Endometrium (tissue), 2 donors: ENCODE data around the gene KMT2D.

Experiments
- FAIRE-seq: peaks from 2 replicates; lab custom pipeline; 2012; peaks lifted over from hg19 to GRCh38; lab: Jason Lieb, UNC
- donor health status: control.
- donor health status: control.

Gene KMT2D

DNA sequence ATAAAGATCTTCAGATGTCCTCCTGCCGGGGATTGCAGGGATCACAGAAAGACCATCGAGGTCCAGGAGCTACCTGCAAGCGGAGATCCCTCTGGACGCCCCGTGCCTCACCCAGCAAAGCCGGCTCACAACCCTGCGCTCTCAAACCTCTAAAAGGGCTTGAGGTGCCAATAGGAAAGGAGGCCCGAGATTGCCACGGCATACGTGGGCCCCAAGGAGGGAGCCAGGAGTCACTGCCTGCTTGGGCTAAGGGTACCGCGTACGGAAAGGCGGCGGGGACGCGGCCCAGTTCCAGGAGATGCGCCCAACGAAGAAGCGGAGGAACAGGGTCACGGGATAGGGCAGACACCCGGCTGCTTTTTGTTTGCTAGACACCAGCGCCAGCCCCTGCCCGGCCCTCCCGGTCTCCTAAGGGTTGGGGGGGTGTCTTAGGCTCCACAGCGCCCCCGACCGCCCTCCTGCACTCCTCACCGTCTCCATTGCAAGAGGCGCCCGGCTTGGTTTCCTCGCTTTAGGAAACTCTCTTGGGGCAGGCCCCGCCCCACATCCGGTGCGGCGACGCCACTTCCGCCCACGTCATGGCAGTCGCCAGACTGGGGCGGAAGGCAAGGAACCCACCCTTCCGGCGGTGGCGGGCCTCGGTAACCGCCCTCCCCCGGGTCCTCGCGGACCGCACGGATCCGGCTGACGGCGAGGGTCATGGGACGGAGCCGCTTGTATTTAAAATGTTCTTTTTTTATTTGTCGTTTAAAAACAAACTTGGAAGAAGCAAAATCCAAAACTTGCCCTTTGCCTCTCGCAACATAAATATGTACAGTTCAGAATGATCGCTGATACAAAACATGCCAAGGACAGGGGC is 42.1 kb downstream of the KMT2D start, which contains the start of gene PRKAG1:
Gene PRKAG1 (minus strand): TSS at position 516 of the 859 bp plus-strand sequence. CDS start 36 bp downstream, at position 480.
- peak; percentile 91 for FAIRE-seq

DNA sequence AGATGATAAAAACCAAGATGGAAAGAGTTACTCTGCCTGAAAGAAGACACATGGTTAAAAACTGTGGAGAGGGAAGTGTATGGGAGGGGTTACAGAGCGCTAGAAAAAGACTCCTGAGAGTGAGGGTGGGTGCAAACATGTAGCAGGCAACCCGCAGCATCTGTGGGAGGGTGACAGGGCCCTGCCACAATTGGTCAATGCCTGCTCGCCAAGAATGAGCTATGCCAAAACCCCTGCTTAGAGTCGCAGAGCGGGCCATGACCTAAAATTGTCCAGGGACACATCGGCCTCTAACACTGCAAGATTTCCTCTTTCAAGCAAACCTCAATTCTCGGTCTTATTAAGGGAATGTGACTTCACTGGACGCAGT is 42.7 kb downstream of the KMT2D start:
- no peak for FAIRE-seq

DNA sequence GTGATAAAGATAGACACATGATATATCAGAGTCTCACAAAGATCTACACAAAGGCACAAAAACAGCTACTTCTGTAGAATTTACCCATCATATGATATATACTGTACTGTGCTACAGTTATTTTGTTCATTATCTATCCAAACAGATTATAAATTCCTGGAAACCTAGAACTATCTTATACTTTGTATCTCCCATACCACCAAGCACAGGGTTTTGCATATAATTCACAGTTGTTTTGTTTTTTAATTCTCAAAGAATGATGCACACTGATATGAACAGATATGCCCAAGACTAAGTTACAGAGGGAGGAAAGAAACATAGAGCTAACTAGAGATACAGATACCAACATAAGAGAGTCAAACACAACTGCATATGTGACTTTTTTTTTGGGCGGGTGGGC is 45.4 kb downstream of the KMT2D start:
- FAIRE-seq: no peak

DNA sequence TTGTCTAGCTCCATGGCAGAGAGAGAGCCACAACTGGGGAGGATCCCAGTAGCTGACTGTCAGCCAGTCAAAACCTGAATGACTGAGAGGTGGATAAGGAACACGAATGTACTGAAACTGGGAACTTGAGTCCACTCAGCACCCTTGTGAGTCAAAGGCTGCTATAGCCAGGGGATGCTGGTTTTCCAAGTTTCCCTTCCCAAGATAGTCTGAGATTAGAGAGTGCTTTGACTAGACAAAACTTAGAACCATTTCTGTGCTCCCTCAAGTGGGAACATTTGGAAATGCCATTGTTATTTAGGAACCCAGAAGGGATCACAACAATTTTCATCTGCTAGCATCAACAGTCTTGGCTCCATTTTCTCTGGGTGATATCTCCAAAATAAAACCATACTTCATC is 46.0 kb downstream of the KMT2D start:
- no peak for FAIRE-seq

DNA sequence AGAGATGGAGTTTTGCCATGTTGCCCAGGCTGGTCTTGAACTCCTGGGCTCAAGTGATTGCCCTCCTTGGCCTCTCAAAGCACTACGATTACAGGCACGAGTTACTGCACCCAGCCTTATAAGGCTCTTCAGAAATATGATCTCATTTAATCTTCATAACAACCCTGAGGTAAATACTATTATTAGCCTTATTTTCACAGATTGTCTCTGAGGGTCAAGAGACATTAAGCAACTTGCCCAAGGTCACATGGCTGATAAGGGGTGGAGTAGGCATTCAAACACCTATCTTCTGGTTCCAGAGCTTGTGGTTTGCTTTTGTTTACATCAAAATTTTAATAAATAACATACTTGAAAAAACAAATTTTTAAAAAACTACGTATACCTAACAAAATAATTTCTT is 47.2 kb downstream of the KMT2D start:
- FAIRE-seq: no peak

DNA sequence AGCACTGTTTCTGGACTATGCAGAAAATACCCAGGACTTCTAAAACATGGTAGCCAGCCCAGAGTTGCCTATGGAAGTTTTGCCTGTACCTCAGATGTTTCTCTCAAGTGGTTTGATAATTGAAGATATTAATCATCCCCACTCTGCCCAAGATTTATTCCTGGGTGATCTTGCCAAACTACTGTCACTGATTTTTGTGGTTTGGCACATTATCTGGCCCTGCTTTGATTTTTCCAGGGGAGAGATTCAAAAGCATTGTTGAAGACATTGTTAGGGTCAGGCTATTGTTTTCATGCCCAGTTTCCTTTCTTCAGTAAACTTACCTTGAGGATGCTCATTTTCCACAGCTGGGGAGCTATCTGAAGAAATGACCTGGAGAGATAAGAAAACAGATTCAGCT is 47.9 kb downstream of the KMT2D start:
- FAIRE-seq: no peak
